HL-60 (cell line): ENCODE data around the gene CRIM1.

Source experiments
- GABPA ChIP-seq: IDR thresholded peaks from 2 replicates; pipeline ENCODE4 v1.6.1; 2012; ENCODE audit warnings: low read depth
- POLR2AphosphoS5 ChIP-seq: IDR thresholded peaks from 2 replicates; pipeline ENCODE4 v1.6.1; 2012; ENCODE audit warnings: low read depth
- TF ChIP-seq, protein P1 (sequence below): IDR thresholded peaks from one replicate; pipeline ENCODE4 v1.5.1; 2011; ENCODE audit warnings: low read length, control low read depth, inconsistent platforms; ENCODE audit not compliant: insufficient read depth
- TF ChIP-seq, protein P2 (sequence below): IDR thresholded peaks from 2 replicates; pipeline ENCODE4 v1.6.1; 2012; ENCODE audit warnings: low read depth; ENCODE audit not compliant: insufficient replicate concordance

DNA sequence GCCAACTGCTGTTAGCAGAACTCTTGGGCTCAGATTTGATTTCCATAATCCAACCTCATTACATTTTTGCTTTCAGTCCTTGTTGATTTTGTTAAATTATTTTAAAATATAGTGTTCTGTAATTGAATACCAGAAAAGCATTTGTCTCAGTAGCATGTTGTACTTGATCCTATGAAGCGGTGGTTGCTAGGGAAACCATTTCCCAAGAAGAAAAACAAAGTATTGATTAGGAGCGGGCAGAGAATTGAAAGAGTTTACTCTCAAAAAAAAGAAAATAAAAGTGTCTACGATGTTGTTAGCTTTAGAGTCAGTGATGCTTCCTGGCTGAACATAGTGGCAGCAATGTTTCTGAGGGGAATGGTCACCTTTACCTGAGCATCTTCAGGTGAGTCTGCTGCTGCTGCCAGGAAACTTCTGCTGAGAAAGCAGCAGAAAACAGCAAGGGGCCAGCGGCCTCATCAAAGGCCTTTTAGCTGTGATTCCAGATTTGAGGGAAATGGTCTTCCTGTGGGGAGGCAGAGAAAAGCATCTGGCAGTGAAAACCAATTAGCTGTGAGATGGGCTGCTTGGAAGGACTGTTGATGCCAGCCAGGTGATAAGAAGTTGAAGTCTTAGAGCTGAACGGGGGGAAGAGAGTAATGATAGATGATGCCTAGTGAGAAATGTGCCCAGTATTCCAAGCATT is 37.1 kb downstream of the CRIM1 start:
- TF ChIP-seq, protein P1, sequence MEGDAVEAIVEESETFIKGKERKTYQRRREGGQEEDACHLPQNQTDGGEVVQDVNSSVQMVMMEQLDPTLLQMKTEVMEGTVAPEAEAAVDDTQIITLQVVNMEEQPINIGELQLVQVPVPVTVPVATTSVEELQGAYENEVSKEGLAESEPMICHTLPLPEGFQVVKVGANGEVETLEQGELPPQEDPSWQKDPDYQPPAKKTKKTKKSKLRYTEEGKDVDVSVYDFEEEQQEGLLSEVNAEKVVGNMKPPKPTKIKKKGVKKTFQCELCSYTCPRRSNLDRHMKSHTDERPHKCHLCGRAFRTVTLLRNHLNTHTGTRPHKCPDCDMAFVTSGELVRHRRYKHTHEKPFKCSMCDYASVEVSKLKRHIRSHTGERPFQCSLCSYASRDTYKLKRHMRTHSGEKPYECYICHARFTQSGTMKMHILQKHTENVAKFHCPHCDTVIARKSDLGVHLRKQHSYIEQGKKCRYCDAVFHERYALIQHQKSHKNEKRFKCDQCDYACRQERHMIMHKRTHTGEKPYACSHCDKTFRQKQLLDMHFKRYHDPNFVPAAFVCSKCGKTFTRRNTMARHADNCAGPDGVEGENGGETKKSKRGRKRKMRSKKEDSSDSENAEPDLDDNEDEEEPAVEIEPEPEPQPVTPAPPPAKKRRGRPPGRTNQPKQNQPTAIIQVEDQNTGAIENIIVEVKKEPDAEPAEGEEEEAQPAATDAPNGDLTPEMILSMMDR = no peak
- TF ChIP-seq GABPA (no peak), POLR2AphosphoS5 (no peak)
- TF ChIP-seq, protein P2, sequence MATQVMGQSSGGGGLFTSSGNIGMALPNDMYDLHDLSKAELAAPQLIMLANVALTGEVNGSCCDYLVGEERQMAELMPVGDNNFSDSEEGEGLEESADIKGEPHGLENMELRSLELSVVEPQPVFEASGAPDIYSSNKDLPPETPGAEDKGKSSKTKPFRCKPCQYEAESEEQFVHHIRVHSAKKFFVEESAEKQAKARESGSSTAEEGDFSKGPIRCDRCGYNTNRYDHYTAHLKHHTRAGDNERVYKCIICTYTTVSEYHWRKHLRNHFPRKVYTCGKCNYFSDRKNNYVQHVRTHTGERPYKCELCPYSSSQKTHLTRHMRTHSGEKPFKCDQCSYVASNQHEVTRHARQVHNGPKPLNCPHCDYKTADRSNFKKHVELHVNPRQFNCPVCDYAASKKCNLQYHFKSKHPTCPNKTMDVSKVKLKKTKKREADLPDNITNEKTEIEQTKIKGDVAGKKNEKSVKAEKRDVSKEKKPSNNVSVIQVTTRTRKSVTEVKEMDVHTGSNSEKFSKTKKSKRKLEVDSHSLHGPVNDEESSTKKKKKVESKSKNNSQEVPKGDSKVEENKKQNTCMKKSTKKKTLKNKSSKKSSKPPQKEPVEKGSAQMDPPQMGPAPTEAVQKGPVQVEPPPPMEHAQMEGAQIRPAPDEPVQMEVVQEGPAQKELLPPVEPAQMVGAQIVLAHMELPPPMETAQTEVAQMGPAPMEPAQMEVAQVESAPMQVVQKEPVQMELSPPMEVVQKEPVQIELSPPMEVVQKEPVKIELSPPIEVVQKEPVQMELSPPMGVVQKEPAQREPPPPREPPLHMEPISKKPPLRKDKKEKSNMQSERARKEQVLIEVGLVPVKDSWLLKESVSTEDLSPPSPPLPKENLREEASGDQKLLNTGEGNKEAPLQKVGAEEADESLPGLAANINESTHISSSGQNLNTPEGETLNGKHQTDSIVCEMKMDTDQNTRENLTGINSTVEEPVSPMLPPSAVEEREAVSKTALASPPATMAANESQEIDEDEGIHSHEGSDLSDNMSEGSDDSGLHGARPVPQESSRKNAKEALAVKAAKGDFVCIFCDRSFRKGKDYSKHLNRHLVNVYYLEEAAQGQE = no peak
